GM18508 (cell line): ENCODE data around the gene GH1.
"Not testable (repeated sequence)": the region's sequence is repeated elsewhere in the genome, so short reads cannot be mapped to it uniquely, and the experiment has no call there.

Source experiments
- ATAC-seq: cut with Tn5 transposase; IDR thresholded peaks from one replicate; pipeline ENCODE4 v1.9.1; 2021; ENCODE audit warnings: moderate number of reproducible peaks; ENCODE audit not compliant: insufficient read depth, unreplicated experiment

GH1 gene

GRCh38 chr17:63870292-63870665 is 48.4 kb downstream of the GH1 start:
- not testable (repeated sequence) for ATAC-seq

- not testable (repeated sequence) for ATAC-seq
These were observed 48.9 kb downstream of the GH1 start for GRCh38 chr17:63869491-63870291.
